OCI-LY1 (cell line): Measurements from ENCODE around the gene IMPG2.

Experiments used
- H2AFZ ChIP-seq: fragments of 200-600 bp; sonication (generic), shearing (Covaris generic); 2 replicates; pipeline ENCODE4 v1.6.0; 2014; ENCODE audit warnings: antibody characterized with exemption, mild to moderate bottlenecking, low read length
- H3F3A ChIP-seq: fragments of 200-600 bp; sonication (generic), shearing (Covaris generic); 2 replicates; pipeline ENCODE4 v1.6.0; 2014; ENCODE audit warnings: mild to moderate bottlenecking, antibody characterized with exemption, low read length, moderate library complexity; ENCODE audit not compliant: insufficient read depth
- H3K27ac ChIP-seq: fragments of 200-600 bp; sonication (generic); 2 replicates; pipeline ENCODE4 v1.5.1; 2014; ENCODE audit warnings: low read length, mixed run types, mild to moderate bottlenecking, low read depth; ENCODE audit not compliant: poor library complexity, severe bottlenecking
- H3K27me3 ChIP-seq: fragments of 200-600 bp; sonication (generic); 2 replicates; pipeline ENCODE4 v1.6.0; 2014; ENCODE audit warnings: antibody characterized with exemption, mild to moderate bottlenecking, low read length, moderate library complexity; ENCODE audit not compliant: insufficient read depth
- H3K36me3 ChIP-seq: fragments of 200-600 bp; sonication (generic); 2 replicates; pipeline ENCODE4 v1.6.1; 2014; ENCODE audit warnings: mild to moderate bottlenecking, antibody characterized with exemption, low read length, moderate library complexity, mixed read lengths; ENCODE audit not compliant: insufficient read depth
- H3K4me1 ChIP-seq: fragments of 200-600 bp; sonication (generic); 2 replicates; pipeline ENCODE4 v1.5.1; 2014; ENCODE audit warnings: mild to moderate bottlenecking, low read length, moderate library complexity; ENCODE audit not compliant: insufficient read depth, severe bottlenecking
- H3K4me2 ChIP-seq: fragments of 200-600 bp; sonication (generic), shearing (Covaris generic); 2 replicates; pipeline ENCODE4 v1.6.1; 2014; ENCODE audit warnings: low read length
- H3K4me3 ChIP-seq: fragments of 200-600 bp; sonication (generic); 2 replicates; pipeline ENCODE4 v1.5.1; 2014; ENCODE audit warnings: low read length, low read depth, mild to moderate bottlenecking, mixed read lengths; ENCODE audit not compliant: poor library complexity, severe bottlenecking
- H3K79me2 ChIP-seq: fragments of 200-600 bp; shearing (Covaris generic); 2 replicates; pipeline ENCODE4 v1.6.1; 2016; ENCODE audit warnings: mixed run types, low read length, mixed read lengths; ENCODE audit not compliant: insufficient read depth
- H3K9ac ChIP-seq: fragments of 200-600 bp; sonication (generic), shearing (Covaris generic); 2 replicates; pipeline ENCODE4 v1.6.1; 2014; ENCODE audit warnings: mild to moderate bottlenecking, low read length, mixed read lengths
- H3K9me2 ChIP-seq: fragments of 200-600 bp; sonication (generic), shearing (Covaris generic); 2 replicates; pipeline ENCODE4 v1.6.1; 2014; ENCODE audit warnings: low read depth, mild to moderate bottlenecking, low read length, mixed read lengths
- H3K9me3 ChIP-seq: fragments of 200-600 bp; shearing (Covaris generic); 2 replicates; pipeline ENCODE4 v1.6.1; 2014; ENCODE audit warnings: low read length, mixed read lengths
- H4K20me1 ChIP-seq: fragments of 200-600 bp; sonication (generic), shearing (Covaris generic); 2 replicates; pipeline ENCODE4 v1.6.0; 2016; ENCODE audit warnings: mild to moderate bottlenecking, low read length; ENCODE audit not compliant: insufficient read depth
- EZH2 ChIP-seq: fragments of 200-600 bp; sonication (generic), shearing (Covaris generic); IDR thresholded peaks from 2 replicates; pipeline ENCODE4 v1.8.0; 2017; ENCODE audit warnings: borderline replicate concordance, mixed run types, mild to moderate bottlenecking, antibody characterized with exemption, low read length, moderate library complexity, mixed read lengths
- TF ChIP-seq, protein P1 (sequence below): fragments of 200-600 bp; sonication (generic), shearing (Covaris generic); IDR thresholded peaks from 2 replicates; pipeline ENCODE4 v1.5.1; 2017; ENCODE audit warnings: mild to moderate bottlenecking, antibody characterized with exemption, low read length, moderate library complexity, mixed read lengths

IMPG2 gene

GRCh38 chr3:101340591-101340990, 20.2 kb upstream of the IMPG2 start:
- H3K9ac ChIP-seq: no peak overlapping the region
- no peak overlapping the region for H3K4me3 ChIP-seq
- no peak overlapping the region for H3K27ac ChIP-seq
- TF ChIP-seq, protein P1, sequence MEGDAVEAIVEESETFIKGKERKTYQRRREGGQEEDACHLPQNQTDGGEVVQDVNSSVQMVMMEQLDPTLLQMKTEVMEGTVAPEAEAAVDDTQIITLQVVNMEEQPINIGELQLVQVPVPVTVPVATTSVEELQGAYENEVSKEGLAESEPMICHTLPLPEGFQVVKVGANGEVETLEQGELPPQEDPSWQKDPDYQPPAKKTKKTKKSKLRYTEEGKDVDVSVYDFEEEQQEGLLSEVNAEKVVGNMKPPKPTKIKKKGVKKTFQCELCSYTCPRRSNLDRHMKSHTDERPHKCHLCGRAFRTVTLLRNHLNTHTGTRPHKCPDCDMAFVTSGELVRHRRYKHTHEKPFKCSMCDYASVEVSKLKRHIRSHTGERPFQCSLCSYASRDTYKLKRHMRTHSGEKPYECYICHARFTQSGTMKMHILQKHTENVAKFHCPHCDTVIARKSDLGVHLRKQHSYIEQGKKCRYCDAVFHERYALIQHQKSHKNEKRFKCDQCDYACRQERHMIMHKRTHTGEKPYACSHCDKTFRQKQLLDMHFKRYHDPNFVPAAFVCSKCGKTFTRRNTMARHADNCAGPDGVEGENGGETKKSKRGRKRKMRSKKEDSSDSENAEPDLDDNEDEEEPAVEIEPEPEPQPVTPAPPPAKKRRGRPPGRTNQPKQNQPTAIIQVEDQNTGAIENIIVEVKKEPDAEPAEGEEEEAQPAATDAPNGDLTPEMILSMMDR: no peak
- no peak for TF ChIP-seq EZH2
- H3K27me3 ChIP-seq: no peaks in the 10 kb centered on the region
- H3K4me2 ChIP-seq: no peak overlapping the region
- H3K79me2 ChIP-seq: no peaks in the 10 kb centered on the region
- H3K9me3 ChIP-seq: no peaks in the 10 kb centered on the region
- H4K20me1 ChIP-seq: no peaks in the 10 kb centered on the region
- no peaks in the 10 kb centered on the region for H3K4me1 ChIP-seq
- H2AFZ ChIP-seq: no peak overlapping the region
- H3K36me3 ChIP-seq: peaks cover 21% of the 10 kb centered on the region
- H3F3A ChIP-seq: no peaks in the 10 kb centered on the region
- no peaks in the 10 kb centered on the region for H3K9me2 ChIP-seq

DNA sequence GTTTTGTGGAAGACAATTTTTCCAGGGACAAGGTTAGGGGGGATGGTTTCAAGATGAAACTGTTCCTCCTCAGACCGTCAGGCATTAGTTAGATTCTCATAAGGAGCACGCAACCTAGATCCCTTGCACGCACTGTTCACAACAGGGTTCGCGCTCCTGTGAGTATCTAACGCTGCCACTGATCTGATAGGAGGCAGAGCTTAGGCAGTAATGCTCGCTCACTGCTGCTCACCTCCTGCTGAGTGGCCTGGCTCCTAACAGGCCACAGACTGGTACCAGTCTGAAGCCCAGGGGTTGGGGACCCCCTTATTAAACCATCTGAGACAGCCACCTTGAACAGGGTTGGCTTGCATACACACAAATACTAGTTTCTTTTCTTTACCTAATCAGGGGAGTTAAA, 13.5 kb upstream of the IMPG2 start:
- Histone ChIP-seq H3K79me2 (no peaks in the 10 kb centered on the region), H3F3A (no peaks in the 10 kb centered on the region)

DNA sequence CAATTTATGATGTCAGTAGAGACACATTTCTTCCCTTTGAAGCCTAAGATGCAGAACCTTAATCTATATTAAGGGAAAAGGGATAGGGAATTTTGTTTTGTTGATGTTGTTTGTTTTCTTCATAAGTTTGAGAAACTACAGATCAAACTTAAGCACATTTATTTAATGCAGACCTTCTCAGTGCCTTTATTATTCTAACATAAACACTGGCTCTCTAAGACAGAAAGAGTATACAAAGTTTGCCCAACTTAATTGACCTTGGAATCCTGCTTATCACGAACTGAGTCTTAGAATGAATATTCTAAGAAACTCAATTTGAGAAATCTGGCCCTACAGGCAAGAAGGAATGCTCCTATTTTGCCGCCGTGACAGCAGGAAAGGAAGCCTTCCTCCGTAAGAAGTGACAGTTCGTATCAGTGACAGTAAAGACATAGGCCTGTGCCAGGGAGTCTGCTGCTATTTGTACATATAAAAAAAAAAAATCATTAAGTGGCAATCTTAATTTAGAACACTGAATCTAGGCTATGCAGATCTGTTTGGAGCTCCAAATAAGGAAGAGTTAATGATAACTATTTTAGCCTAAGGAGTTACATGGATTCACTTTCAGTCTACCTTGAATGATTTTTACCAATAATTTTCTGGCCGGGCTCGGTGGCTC, 8.8 kb upstream of the IMPG2 start:
- H3K4me2 ChIP-seq: no peak overlapping the region
- no peaks in the 10 kb centered on the region for H3K27me3 ChIP-seq
- H3K36me3 ChIP-seq: peaks cover 9% of the 10 kb centered on the region; the same call in 1 of the 2 replicates
- H3K9me3 ChIP-seq: no peaks in the 10 kb centered on the region
- no peaks in the 10 kb centered on the region for H3K4me1 ChIP-seq
- H2AFZ ChIP-seq: no peak overlapping the region
- H3K27ac ChIP-seq: no peak overlapping the region
- no peak for TF ChIP-seq EZH2
- TF ChIP-seq, protein P1: no peak
- no peak overlapping the region for H3K4me3 ChIP-seq
- no peaks in the 10 kb centered on the region for H3K79me2 ChIP-seq
- no peaks in the 10 kb centered on the region for H3K9me2 ChIP-seq
- no peaks in the 10 kb centered on the region for H3F3A ChIP-seq
- H3K9ac ChIP-seq: no peak overlapping the region
- no peaks in the 10 kb centered on the region for H4K20me1 ChIP-seq

More for the DNA sequence above, 13.5 kb upstream of the IMPG2 start:
- Histone ChIP-seq H3K9ac (no peak overlapping the region), H3K9me2 (no peaks in the 10 kb centered on the region), H3K4me1 (no peaks in the 10 kb centered on the region), H4K20me1 (no peaks in the 10 kb centered on the region), H3K9me3 (no peaks in the 10 kb centered on the region), H3K36me3 (peaks cover 13% of the 10 kb centered on the region; the same call in 1 of the 2 replicates), H3K4me2 (no peak overlapping the region), H3K27ac (no peak overlapping the region), H2AFZ (no peak overlapping the region), H3K27me3 (no peaks in the 10 kb centered on the region), H3K4me3 (no peak overlapping the region)
- TF ChIP-seq EZH2: no peak
- TF ChIP-seq, protein P1: no peak
